DMS 273 (cell line): ENCODE data around the gene SSR4.

Experiments used
- DNase-seq: peaks from one replicate; lab custom pipeline; 2025; ENCODE audit not compliant: unreplicated experiment; lab: John Stamatoyannopoulos, UW

The SSR4 gene

GRCh38 chrX:153828723-153829548 lies 34.5 kb downstream of the SSR4 start:
- peak; percentile 64 for DNase-seq

DNA sequence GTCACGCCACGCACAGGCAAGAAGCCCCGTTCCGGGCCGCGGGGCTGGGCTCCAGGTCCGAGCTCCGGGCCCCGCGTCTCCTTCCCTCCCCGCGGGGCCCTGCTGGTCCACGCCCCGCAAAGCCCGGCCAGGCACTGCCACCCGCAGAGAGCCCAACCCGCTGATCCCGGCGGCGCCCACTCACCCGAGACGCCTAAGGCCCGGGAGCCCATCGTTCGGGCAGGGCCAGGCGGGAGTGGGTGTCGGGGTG lies 35.0 kb downstream of the SSR4 start:
- DNase-seq, result no peak

DNA sequence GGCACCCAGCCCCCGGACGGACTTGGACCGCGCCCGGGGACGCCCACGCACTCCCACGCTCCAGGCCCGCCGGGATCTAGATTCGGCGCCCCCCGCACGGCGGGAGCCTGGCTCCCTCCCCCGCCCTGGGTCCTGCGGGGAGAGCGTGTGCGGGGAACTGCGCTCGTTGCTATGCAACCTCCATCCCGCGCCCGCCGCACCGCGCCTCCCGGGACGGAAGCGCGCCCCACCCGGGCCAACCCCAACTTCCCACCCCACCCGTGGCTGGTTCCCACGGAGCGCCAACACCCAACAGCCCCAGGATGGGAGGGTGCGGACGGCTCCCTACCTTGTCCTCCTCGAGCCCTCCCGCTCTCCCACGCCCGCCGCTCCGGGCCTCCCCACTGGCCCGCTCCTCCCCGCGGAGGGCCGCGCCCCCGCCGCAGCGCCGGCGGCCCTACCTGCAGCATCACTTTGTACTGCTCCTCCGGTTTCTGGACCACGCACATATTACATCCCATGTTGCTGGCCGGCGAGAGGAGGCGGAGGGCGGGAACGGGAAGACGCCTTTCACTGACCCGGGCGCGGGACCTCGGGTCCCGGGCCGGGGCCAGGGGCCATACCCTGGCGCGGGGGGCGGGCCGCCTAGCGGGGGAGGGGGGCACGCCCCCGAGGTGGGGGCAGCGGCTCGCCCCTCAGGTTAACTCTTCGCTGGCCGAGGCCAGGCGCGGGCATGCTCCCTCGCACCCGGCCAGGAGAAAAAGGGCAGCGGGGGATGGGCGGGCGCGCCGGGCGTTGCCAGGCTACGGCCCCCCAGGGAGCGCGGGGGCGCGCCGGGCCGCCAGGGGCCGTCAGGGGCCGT lies 35.6 kb downstream of the SSR4 start, which contains the start of gene PDZD4:
TSS of gene PDZD4 (minus strand) at position 746 of the 841 bp plus-strand sequence. CDS start at position 500, 246 bp downstream.
- peak; percentile 65 for DNase-seq

DNA sequence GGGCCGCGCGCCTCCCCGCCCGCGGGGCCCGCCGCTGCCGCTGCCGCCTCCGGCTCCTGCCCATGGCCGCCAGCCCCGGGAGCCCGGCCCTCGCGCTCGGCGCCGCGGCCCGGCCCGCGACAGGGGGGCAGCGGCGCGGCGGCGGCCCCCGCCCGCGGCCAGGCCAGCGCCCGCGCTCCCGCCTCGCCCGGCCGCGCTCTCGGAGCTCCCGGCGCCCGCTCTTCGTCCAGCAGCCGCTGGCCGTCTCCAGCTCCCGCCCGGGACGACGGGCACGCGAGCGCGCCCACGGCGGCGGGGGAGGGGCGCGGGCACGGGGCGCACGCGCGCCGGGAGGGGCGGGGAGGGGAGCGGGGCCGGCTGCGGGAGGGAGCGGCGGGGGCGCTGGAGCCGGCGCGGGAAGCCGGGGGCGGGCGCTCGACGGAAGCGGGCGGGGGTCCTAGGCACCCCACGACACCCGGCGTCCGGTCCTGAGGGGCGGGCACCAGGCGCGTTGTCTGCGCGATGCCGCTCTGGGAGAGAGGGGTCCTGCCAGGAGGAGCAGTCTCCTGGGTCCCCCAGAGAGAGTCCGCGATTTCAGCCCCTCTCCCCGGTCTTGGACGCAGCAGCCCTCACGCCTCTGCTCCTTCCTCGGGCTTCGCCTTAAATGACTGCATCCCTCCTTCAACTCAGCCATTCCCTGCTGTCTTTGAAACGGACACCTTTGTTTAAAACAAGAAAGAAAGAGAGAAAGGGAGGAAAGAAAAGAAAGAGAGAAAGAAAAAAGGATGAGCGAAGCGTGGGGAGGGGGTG lies 36.4 kb downstream of the SSR4 start:
- DNase-seq, result peak; percentile 64

DNA sequence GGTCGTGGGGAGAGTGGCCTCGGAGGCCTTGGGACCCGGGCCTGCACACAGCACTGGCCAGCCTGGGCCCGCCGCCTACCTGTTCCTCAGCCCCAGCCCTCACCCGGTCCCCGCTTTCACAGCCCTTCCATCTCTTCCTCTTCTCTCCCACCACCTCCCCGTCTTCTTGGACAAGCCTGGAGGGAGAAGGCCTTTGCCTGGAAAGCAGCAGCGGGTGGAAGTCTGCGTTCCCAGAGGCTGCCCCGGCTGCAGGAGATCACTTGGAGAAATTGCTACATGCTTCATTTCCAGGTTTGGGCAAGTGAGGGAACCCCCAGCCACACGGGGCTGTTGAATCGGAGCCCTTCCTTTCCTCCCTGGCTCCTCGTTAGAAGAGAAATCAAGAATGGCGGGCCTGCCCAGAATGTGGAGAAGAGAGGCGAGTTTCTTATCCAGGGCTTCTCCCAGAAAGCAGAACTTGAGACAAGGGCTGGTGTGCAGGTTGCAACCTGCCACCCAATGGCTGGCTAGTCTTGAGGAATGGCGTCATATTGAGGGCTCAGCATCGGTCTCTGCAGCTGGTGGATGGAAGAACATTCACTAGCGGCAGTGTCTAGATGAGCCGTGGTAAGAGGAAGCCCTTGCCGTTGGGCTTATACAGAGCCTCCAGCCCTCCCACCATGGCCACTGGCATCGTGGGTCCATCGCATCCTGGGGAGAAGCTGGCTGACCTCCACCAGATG lies 37.1 kb downstream of the SSR4 start:
- no peak for DNase-seq

DNA sequence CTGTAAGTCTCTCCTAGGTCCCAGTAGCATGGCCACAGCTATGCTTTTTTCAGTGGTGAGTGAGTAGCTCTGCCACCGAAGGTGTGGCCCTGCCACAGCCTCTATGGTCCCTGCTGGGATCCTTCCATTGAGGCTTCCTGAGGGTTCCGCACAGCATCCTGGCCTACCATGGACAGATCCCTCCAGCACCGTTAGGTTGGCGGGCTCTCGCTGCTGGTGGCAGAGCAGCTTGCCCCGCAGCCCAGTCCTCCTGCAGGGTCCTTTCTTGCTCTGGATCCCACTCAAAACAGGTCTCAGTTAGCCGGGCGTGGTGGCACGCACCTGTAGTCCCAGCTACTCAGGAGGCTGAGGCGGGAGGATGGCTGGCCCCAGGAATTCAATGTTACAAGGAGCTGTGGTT lies 38.3 kb downstream of the SSR4 start:
- DNase-seq, result no peak

DNA sequence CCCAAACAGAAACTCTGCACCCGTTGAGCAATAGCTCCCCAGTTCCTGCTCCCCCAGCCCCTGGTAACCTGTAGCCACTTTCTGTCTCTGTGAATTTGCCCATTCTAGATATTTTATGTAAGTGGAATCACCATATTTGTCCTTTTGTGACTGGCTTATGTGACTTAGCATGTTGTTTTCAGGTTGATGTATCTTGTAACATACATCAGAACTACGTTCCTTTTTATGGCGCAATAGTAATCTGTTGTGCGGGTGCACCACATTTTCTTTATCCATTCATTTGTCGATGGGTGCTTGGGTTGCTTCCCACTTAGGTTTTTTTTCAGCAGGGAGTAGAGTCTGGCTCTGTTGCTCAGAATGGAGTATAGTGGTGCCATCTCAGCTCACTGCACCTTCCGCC lies 42.5 kb downstream of the SSR4 start:
- no peak for DNase-seq

DNA sequence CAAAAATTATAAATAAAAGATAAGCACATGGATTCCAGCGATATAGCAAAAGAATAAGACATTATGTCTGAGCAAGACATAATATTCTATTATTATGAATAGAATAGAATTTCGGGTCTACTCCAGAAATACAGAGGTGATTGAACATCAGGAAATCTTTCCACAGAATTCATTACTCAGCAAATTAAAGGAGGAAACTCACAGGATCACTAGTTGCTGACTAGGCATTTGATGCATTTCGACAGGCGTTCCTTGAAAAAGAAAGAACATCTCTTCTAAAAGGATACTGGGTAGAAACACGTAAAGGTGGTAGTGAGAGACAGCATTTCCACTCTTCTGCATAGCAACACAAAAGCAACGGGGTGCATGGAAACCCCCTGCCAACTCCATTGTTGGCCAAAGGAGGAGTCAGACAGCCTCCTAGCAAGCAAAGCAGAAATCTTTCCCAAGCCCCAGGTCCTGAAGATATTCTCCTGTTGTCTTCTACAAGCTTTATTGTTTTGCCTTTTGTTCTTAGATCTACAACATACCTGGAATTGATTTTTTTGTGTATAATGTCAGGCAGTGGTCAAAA lies 50.1 kb downstream of the SSR4 start:
- no peak for DNase-seq

DNA sequence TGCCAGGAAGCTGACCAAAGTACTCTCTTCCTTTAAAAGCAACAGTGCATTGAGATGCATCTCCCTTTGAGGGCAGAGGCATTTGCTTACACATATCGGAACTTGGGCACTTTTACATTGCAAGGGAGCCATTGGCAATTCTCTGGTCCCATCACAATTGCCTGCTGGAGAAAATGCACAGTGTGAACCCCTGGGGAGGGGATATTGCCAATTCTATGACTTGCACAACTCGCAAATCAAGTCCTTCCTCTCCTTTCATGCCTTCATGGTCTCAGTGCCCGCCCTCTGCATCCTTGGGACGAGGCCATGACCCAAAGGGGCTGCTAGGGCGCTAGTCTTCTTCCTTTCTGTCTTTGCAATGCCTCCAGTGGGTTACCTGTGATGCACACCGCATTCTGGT lies 50.7 kb downstream of the SSR4 start:
- DNase-seq, result no peak

DNA sequence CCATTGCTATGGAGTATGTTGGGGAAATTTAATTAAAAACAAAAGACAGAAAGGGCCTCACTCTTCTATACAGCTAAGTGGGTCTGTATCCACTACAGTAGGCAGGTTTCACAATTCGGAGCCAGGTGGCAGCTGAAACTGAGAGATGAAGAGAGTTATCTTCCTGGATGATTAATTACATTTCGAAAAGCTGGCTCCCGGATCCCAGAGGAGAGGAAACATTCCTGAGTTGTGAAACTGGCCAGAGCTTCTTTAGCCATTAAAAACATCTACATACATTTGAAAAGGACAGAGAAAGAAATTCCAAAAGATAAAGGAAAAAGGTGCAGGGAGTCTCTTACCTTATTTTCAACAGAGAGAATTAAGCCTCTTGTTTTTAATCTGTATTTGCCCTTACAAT lies 51.4 kb downstream of the SSR4 start:
- no peak for DNase-seq
